ENCODE data around the gene RHOH.
A peak's percentile ranks its signal among the peaks of the same experiment; 100 is the strongest.
"Not testable (repeated sequence)": the region's sequence is repeated elsewhere in the genome, so short reads cannot be mapped to it uniquely, and the experiment has no call there.

The RHOH gene

GRCh38 chr4:40196724-40197281 lies at the start of gene RHOH:
Gene RHOH (plus strand): TSS chr4:40197031. CDS start chr4:40243387, 46,356 bp downstream.
- in situ Hi-C loops (cut with HindIII; ENCODE audit: low pct_unique_long_range_greater_than_20kb, low sequenced_read_pairs): no loop called here

GRCh38 chr4:40147490-40147889 lies 49.3 kb upstream of the RHOH start:
- in situ Hi-C loops (cut with HindIII; ENCODE audit: low pct_unique_long_range_greater_than_20kb, low sequenced_read_pairs); DNase-seq (ENCODE audit: low read depth in 1 of 2, low spot score in 1 of 2): not testable (repeated sequence)

More at GRCh38 chr4:40196724-40197281, at the start of gene RHOH:
- TF ChIP-seq JUND (IDR thresholded peaks at IDR 0.05; ENCODE audit: low read depth): no peak
- peak in 1 of 2 experiments; percentile 38 for DNase-seq (ENCODE audit: low read depth in 1 of 2, low spot score in 1 of 2)

GRCh38 chr4:40149960-40150385 lies 46.9 kb upstream of the RHOH start:
- no peak for TF ChIP-seq JUND (IDR thresholded peaks at IDR 0.05; ENCODE audit: low read depth)
- in situ Hi-C loops (cut with HindIII; ENCODE audit: low pct_unique_long_range_greater_than_20kb, low sequenced_read_pairs): no loop called here
- DNase-seq (ENCODE audit: low read depth in 1 of 2, low spot score in 1 of 2): peak; percentile 11 to 84

GRCh38 chr4:40150932-40151331 lies 45.9 kb upstream of the RHOH start:
- no peak for DNase-seq (ENCODE audit: low read depth in 1 of 2, low spot score in 1 of 2)
- TF ChIP-seq JUND (IDR thresholded peaks at IDR 0.05; ENCODE audit: low read depth): no peak
- in situ Hi-C loops (cut with HindIII; ENCODE audit: low pct_unique_long_range_greater_than_20kb, low sequenced_read_pairs): no loop called here

- in situ Hi-C loops (cut with HindIII; ENCODE audit: low pct_unique_long_range_greater_than_20kb, low sequenced_read_pairs): no loop called here
- no peak for TF ChIP-seq JUND (IDR thresholded peaks at IDR 0.05; ENCODE audit: low read depth)
- no peak for DNase-seq (ENCODE audit: low read depth in 1 of 2, low spot score in 1 of 2)
These were observed 44.2 kb upstream of the RHOH start for GRCh38 chr4:40152637-40153036.

- in situ Hi-C loops (cut with HindIII; ENCODE audit: low pct_unique_long_range_greater_than_20kb, low sequenced_read_pairs): no loop called here
- TF ChIP-seq JUND (IDR thresholded peaks at IDR 0.05; ENCODE audit: low read depth): no peak
- no peak for DNase-seq (ENCODE audit: low read depth in 1 of 2, low spot score in 1 of 2)
These were observed 39.4 kb upstream of the RHOH start for GRCh38 chr4:40157436-40157835.

- no peak for TF ChIP-seq JUND (IDR thresholded peaks at IDR 0.05; ENCODE audit: low read depth)
- in situ Hi-C loops (cut with HindIII; ENCODE audit: low pct_unique_long_range_greater_than_20kb, low sequenced_read_pairs): no loop called here
- DNase-seq (ENCODE audit: low read depth in 1 of 2, low spot score in 1 of 2): no peak
These were observed 36.6 kb upstream of the RHOH start for GRCh38 chr4:40160258-40160657.

- no peak for DNase-seq (ENCODE audit: low read depth in 1 of 2, low spot score in 1 of 2)
- in situ Hi-C loops (cut with HindIII; ENCODE audit: low pct_unique_long_range_greater_than_20kb, low sequenced_read_pairs): no loop called here
- TF ChIP-seq JUND (IDR thresholded peaks at IDR 0.05; ENCODE audit: low read depth): no peak
These were observed 32.4 kb upstream of the RHOH start for GRCh38 chr4:40164459-40164858.

GRCh38 chr4:40165916-40166315 lies 30.9 kb upstream of the RHOH start:
- no peak for DNase-seq (ENCODE audit: low read depth in 1 of 2, low spot score in 1 of 2)
- no peak for TF ChIP-seq JUND (IDR thresholded peaks at IDR 0.05; ENCODE audit: low read depth)
- in situ Hi-C loops (cut with HindIII; ENCODE audit: low pct_unique_long_range_greater_than_20kb, low sequenced_read_pairs): no loop called here

- in situ Hi-C loops (cut with HindIII; ENCODE audit: low pct_unique_long_range_greater_than_20kb, low sequenced_read_pairs): no loop called here
- DNase-seq (ENCODE audit: low read depth in 1 of 2, low spot score in 1 of 2): no peak
- TF ChIP-seq JUND (IDR thresholded peaks at IDR 0.05; ENCODE audit: low read depth): no peak
These were observed 28.8 kb upstream of the RHOH start for GRCh38 chr4:40168070-40168469.

GRCh38 chr4:40170588-40170987 lies 26.2 kb upstream of the RHOH start:
- no peak for TF ChIP-seq JUND (IDR thresholded peaks at IDR 0.05; ENCODE audit: low read depth)
- DNase-seq (ENCODE audit: low read depth in 1 of 2, low spot score in 1 of 2): no peak
- in situ Hi-C loops (cut with HindIII; ENCODE audit: low pct_unique_long_range_greater_than_20kb, low sequenced_read_pairs): no loop called here

GRCh38 chr4:40173470-40173875 lies 23.4 kb upstream of the RHOH start:
- DNase-seq (ENCODE audit: low read depth in 1 of 2, low spot score in 1 of 2): no peak
- in situ Hi-C loops (cut with HindIII; ENCODE audit: low pct_unique_long_range_greater_than_20kb, low sequenced_read_pairs): no loop called here

GRCh38 chr4:40176602-40177001 lies 20.2 kb upstream of the RHOH start:
- DNase-seq (ENCODE audit: low read depth in 1 of 2, low spot score in 1 of 2): no peak
- no peak for TF ChIP-seq JUND (IDR thresholded peaks at IDR 0.05; ENCODE audit: low read depth)
- in situ Hi-C loops (cut with HindIII; ENCODE audit: low pct_unique_long_range_greater_than_20kb, low sequenced_read_pairs): no loop called here

More at GRCh38 chr4:40173470-40173875, 23.4 kb upstream of the RHOH start:
- TF ChIP-seq JUND (IDR thresholded peaks at IDR 0.05; ENCODE audit: low read depth): no peak

GRCh38 chr4:40177591-40177990 lies 19.2 kb upstream of the RHOH start:
- in situ Hi-C loops (cut with HindIII; ENCODE audit: low pct_unique_long_range_greater_than_20kb, low sequenced_read_pairs): no loop called here
- no peak for TF ChIP-seq JUND (IDR thresholded peaks at IDR 0.05; ENCODE audit: low read depth)

More at GRCh38 chr4:40177591-40177990, 19.2 kb upstream of the RHOH start:
- no peak for DNase-seq (ENCODE audit: low read depth in 1 of 2, low spot score in 1 of 2)
